Activated gamma-delta T cell (primary cell): ENCODE results near the gene HELZ2.
A peak's percentile ranks its signal among the peaks of the same experiment; 100 is the strongest.

ENCODE experiments used
- DNase-seq: peaks from one replicate; lab custom pipeline; 2025; lab: John Stamatoyannopoulos, UW

HELZ2 gene

GRCh38 chr20:63539441-63540370 is 34.3 kb downstream of the HELZ2 start:
- no peak for DNase-seq

GRCh38 chr20:63539092-63539430 is 35.0 kb downstream of the HELZ2 start:
- DNase-seq = no peak

GRCh38 chr20:63538204-63539091 is 35.6 kb downstream of the HELZ2 start:
- DNase-seq = no peak

- DNase-seq = peak; percentile 78
Measured at GRCh38 chr20:63537525-63538203, 36.4 kb downstream of the HELZ2 start.

- DNase-seq = no peak
Measured at GRCh38 chr20:63536997-63537524, 37.0 kb downstream of the HELZ2 start, which contains the start of gene PTK6. PTK6 (minus strand) TSS chr20:63537376; CDS start chr20:63537314, 62 bp downstream.

- DNase-seq = no peak
Measured at GRCh38 chr20:63536241-63536977, 37.6 kb downstream of the HELZ2 start.

GRCh38 chr20:63534831-63535651 is 39.0 kb downstream of the HELZ2 start:
- no peak for DNase-seq

GRCh38 chr20:63534427-63534830 is 39.6 kb downstream of the HELZ2 start:
- DNase-seq = no peak

- DNase-seq = no peak
Measured at GRCh38 chr20:63533871-63534393, 40.1 kb downstream of the HELZ2 start.

- DNase-seq = no peak
Measured at GRCh38 chr20:63533388-63533787, 40.7 kb downstream of the HELZ2 start.

GRCh38 chr20:63532449-63532971 is 41.5 kb downstream of the HELZ2 start:
- DNase-seq = no peak

- DNase-seq = no peak
Measured at GRCh38 chr20:63531686-63532448, 42.2 kb downstream of the HELZ2 start.

- no peak for DNase-seq
Measured at GRCh38 chr20:63530788-63531160, 43.3 kb downstream of the HELZ2 start.

- DNase-seq = no peak
Measured at GRCh38 chr20:63529861-63530787, 43.9 kb downstream of the HELZ2 start.

- no peak for DNase-seq
Measured at GRCh38 chr20:63529180-63529860, 44.7 kb downstream of the HELZ2 start.

GRCh38 chr20:63527184-63527583 is 46.9 kb downstream of the HELZ2 start:
- DNase-seq = no peak

- no peak for DNase-seq
Measured at GRCh38 chr20:63525971-63526370, 48.1 kb downstream of the HELZ2 start.
